Measurements from ENCODE around the gene MYO5A.

DNA sequence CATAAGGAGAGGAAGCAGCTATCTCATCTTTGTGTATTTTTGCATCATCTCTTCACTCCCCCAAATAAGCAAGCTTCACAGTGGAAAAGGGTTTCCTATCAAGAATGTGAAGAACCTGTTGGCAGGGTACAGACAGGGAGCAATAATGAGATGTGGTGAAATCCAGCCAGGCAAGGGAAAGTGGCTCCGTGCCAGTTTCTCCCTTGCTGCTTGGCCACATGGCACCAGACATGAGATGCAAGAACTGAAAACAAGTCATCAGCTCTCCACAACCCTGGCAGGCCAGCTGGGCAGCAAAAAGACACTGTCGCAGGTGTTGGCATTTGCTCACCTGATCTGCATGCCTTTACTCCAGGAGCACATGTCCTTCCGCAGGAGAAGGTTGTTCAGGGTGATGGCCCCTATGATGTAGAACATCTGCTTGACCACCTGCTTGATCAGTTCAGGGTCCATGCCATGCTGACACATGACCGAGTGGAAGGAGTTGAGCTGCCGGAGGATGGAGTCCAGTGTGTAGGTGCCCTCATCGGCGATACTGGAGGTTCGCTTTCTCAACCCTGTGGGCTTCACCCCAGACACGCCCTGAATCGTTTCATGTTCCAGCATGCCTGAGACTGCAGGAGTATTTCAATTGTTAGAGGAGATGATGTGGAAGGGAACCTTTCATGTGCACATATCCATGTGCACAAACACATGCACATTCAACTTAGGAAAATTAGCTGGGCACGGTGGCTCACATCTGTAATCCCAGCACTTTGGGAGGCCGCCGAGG, 209.8 kb downstream of the MYO5A start:
- TF ChIP-seq, protein P1, sequence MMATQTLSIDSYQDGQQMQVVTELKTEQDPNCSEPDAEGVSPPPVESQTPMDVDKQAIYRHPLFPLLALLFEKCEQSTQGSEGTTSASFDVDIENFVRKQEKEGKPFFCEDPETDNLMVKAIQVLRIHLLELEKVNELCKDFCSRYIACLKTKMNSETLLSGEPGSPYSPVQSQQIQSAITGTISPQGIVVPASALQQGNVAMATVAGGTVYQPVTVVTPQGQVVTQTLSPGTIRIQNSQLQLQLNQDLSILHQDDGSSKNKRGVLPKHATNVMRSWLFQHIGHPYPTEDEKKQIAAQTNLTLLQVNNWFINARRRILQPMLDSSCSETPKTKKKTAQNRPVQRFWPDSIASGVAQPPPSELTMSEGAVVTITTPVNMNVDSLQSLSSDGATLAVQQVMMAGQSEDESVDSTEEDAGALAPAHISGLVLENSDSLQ (IDR thresholded peaks at IDR 0.05): no peak
- TF ChIP-seq SUZ12 (IDR thresholded peaks at IDR 0.05) (no peak), FOXM1 (IDR thresholded peaks at IDR 0.05; ENCODE audit: borderline replicate concordance) (no peak), ELF4 (IDR thresholded peaks at IDR 0.05) (no peak), SP1 (IDR thresholded peaks at IDR 0.05) (no peak), TARDBP (IDR thresholded peaks at IDR 0.05) (no peak), FOXA1 (IDR thresholded peaks at IDR 0.05) (no peak)
